T-helper 9 cell (primary cell): ENCODE data around the gene OR2L3.
"Not testable (repeated sequence)": the region's sequence is repeated elsewhere in the genome, so short reads cannot be mapped to it uniquely, and the experiment has no call there.

Source experiments
- DNase-seq: peaks from one replicate; pipeline ENCODE4 v3.0.0-alpha.2; 2020
- total RNA-seq, 2 donors: gene quantifications; one replicate each; lab custom pipeline; 2026; lab: John Stamatoyannopoulos, UW

Gene OR2L3
- total RNA-seq: 0 reads per million in 2 donors

- DNase-seq: no peak
These were observed at the start of gene OR2L3 for GRCh38 chr1:248046536-248046935. OR2L3 (plus strand) TSS chr1:248046836; CDS start chr1:248060682, 13,846 bp downstream.

- DNase-seq: no peak
These were observed 47.8 kb upstream of the OR2L3 start for GRCh38 chr1:247998811-247999210.

- DNase-seq: no peak
These were observed 46.5 kb upstream of the OR2L3 start for GRCh38 chr1:248000169-248000568.

GRCh38 chr1:248007778-248008177, 38.9 kb upstream of the OR2L3 start:
- DNase-seq: no peak

GRCh38 chr1:248009681-248010080, 37.0 kb upstream of the OR2L3 start:
- no peak for DNase-seq

- no peak for DNase-seq
These were observed 33.4 kb upstream of the OR2L3 start, which contains the start of gene OR2L5 for GRCh38 chr1:248013229-248013710. OR2L5 (plus strand) TSS chr1:248013660; CDS start chr1:248021948, 8,288 bp downstream.

GRCh38 chr1:248015803-248016202, 30.8 kb upstream of the OR2L3 start:
- no peak for DNase-seq

- no peak for DNase-seq
These were observed 16.9 kb upstream of the OR2L3 start, which contains the start of gene OR2L2 for GRCh38 chr1:248029770-248030169. OR2L2 (plus strand) TSS chr1:248030070; CDS start chr1:248038268, 8,198 bp downstream.

- DNase-seq: no peak
These were observed 1.4 kb upstream of the OR2L3 start for GRCh38 chr1:248045209-248045608.

- DNase-seq: no peak
These were observed 372 bp downstream of the OR2L3 start for GRCh38 chr1:248047008-248047407.

GRCh38 chr1:248054671-248055070, 8.0 kb downstream of the OR2L3 start:
- DNase-seq: no peak

GRCh38 chr1:248055261-248055660, 8.6 kb downstream of the OR2L3 start:
- DNase-seq: no peak

GRCh38 chr1:248065071-248065470, 18.4 kb downstream of the OR2L3 start:
- no peak for DNase-seq

GRCh38 chr1:248065604-248066003, 19.0 kb downstream of the OR2L3 start:
- no peak for DNase-seq

- DNase-seq: not testable (repeated sequence)
These were observed 37.2 kb downstream of the OR2L3 start for GRCh38 chr1:248083864-248084263.

- no peak for DNase-seq
These were observed 48.2 kb downstream of the OR2L3 start, which contains the start of gene OR2L13 for GRCh38 chr1:248094884-248095283. OR2L13 (plus strand) TSS chr1:248095184; CDS start chr1:248099376, 4,192 bp downstream.

- no peak for DNase-seq
These were observed 51.9 kb downstream of the OR2L3 start for GRCh38 chr1:248098529-248098928.

GRCh38 chr1:248102847-248103246, 56.2 kb downstream of the OR2L3 start:
- no peak for DNase-seq

GRCh38 chr1:248111157-248111556, 64.5 kb downstream of the OR2L3 start:
- no peak for DNase-seq
